NCI-H146 (cell line): ENCODE results near the gene ZNF534.
"Not testable (repeated sequence)": the region's sequence is repeated elsewhere in the genome, so short reads cannot be mapped to it uniquely, and the experiment has no call there.

Experiments used
- DNase-seq: peaks from one replicate; lab custom pipeline; 2025; lab: John Stamatoyannopoulos, UW

ZNF534 gene

DNA sequence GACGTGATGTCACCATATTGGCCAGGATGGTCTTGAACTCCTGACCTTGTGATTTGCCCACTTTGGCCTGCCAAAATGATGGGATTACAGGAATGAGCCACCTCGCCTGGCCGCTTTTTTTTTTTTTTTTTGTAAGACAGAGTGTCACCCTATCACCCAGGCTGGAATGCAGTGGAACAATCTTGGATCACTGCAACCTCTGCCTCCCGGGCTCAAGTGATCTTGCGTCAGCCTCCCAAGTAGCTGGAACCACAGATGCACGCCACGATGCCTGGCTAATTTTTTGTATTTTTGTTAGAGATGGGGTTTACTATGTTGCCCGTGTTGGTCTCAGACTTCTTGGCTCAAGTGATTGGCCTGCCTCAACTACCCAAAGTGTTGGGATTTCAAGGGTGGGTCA lies 69.6 kb downstream of the ZNF534 start:
- DNase-seq: no peak

GRCh38 chr19:52500474-52500873 lies 71.5 kb downstream of the ZNF534 start:
- not testable (repeated sequence) for DNase-seq

DNA sequence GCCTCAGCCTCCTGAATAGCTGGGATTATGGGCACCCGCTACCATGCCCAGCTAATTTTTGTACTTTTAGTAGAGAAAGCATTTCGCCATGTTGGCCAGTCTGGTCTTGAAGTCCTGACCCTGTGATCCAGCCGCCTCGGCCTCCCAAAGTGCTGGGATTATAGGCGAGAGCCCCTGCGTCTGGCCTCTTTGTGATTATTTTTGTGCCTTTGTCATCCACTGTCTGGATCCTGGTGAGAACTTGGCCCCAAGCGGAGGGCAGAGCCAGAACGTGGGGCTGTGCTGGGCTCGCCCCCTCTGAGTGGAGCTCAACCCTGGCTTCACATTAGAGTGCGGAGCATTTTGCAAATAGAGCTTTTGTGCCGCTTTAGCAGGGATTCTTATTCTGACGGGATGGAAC lies 72.0 kb downstream of the ZNF534 start:
- not testable (repeated sequence) for DNase-seq
